ENCODE data around the gene CAMK1D.
"Not testable (repeated sequence)": the region's sequence is repeated elsewhere in the genome, so short reads cannot be mapped to it uniquely, and the experiment has no call there.

GRCh38 chr10:12335169-12335568 is 14.2 kb upstream of the CAMK1D start:
- TF ChIP-seq CTCF (IDR thresholded peaks at IDR 0.05 in 2 of 3, conservative IDR thresholded peaks at IDR 0.05 in 1 of 3; ENCODE audit: control insufficient read depth in 2 of 3, extremely low read depth in 1 of 3, insufficient read depth in 1 of 3, low read depth in 3 of 3, low read length in 3 of 3); CREB1 (IDR thresholded peaks at IDR 0.05; ENCODE audit: low read depth); FOXK2 (IDR thresholded peaks at IDR 0.05); EZH2 (IDR thresholded peaks at IDR 0.05; ENCODE audit: borderline replicate concordance, control insufficient read depth, low read depth, low read length); KLF5 (IDR thresholded peaks at IDR 0.05; ENCODE audit: partially characterized antibody); REST (IDR thresholded peaks at IDR 0.05; ENCODE audit: low read depth, low read length): not testable (repeated sequence)

All from GM12878 (cell line).